Measurements from ENCODE around the gene THAP10. TPM values are rescaled to one million over a fixed set of nuclear protein-coding genes. Genes with fewer than 3 reads are reported as not detected.

The THAP10 gene
- total and polyA plus RNA-seq, 4 donors: 1.2 to 3.1 (median 2.2) TPM

DNA sequence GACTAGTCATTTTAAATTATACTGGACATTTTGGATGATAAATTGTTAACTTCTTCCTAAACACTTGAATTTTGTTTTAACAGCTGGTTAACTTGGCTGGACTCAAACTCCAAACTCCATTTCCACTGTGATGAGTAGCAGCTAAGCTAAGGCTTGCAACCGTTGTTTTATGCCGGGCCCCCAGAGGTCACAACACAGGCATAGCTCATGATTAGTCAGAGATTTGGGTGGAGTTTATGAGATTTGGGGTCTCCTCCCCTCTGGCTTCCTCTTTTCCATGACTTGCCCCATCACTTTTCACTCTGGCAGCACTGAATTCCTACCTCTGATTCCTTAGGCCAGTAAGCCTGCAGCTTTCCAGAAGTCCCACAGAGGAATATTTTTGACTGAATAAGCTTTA is 12.8 kb downstream of the THAP10 start:
- Histone ChIP-seq H3K36me3 (ENCODE audit: control insufficient read depth in 4 of 4, insufficient read depth in 4 of 4, low read length in 4 of 4) (no peaks in the 10 kb centered on the region), H3K9ac (ENCODE audit: insufficient read depth in 1 of 2, low read length in 2 of 2) (no peak overlapping the region), H3K27me3 (ENCODE audit: control insufficient read depth in 3 of 3, insufficient read depth in 3 of 3, low read length in 2 of 3) (no peaks in the 10 kb centered on the region), H3K4me3 (no peak overlapping the region), H3K4me1 (ENCODE audit: control insufficient read depth in 5 of 5, insufficient read depth in 5 of 5, low read length in 5 of 5) (peaks cover 0 to 3% (median 0%) of the 10 kb centered on the region in 5 donors), H3K9me3 (ENCODE audit: control insufficient read depth in 4 of 4, insufficient read depth in 3 of 4, low read length in 3 of 4) (no peaks in the 10 kb centered on the region), H3K27ac (ENCODE audit: low read depth in 1 of 2, low read length in 1 of 2) (no peak overlapping the region)
- WGBS, 2 donors: 78 to 87% methylated on average over 2 of the region's 2 CpGs
- DNase-seq (no peak), ATAC-seq (ENCODE audit: insufficient read depth, low FRiP score) (no peak)
- TF ChIP-seq, protein P1, sequence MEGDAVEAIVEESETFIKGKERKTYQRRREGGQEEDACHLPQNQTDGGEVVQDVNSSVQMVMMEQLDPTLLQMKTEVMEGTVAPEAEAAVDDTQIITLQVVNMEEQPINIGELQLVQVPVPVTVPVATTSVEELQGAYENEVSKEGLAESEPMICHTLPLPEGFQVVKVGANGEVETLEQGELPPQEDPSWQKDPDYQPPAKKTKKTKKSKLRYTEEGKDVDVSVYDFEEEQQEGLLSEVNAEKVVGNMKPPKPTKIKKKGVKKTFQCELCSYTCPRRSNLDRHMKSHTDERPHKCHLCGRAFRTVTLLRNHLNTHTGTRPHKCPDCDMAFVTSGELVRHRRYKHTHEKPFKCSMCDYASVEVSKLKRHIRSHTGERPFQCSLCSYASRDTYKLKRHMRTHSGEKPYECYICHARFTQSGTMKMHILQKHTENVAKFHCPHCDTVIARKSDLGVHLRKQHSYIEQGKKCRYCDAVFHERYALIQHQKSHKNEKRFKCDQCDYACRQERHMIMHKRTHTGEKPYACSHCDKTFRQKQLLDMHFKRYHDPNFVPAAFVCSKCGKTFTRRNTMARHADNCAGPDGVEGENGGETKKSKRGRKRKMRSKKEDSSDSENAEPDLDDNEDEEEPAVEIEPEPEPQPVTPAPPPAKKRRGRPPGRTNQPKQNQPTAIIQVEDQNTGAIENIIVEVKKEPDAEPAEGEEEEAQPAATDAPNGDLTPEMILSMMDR (IDR thresholded peaks at IDR 0.05; ENCODE audit: control extremely low read depth, extremely low read depth): no peak

DNA sequence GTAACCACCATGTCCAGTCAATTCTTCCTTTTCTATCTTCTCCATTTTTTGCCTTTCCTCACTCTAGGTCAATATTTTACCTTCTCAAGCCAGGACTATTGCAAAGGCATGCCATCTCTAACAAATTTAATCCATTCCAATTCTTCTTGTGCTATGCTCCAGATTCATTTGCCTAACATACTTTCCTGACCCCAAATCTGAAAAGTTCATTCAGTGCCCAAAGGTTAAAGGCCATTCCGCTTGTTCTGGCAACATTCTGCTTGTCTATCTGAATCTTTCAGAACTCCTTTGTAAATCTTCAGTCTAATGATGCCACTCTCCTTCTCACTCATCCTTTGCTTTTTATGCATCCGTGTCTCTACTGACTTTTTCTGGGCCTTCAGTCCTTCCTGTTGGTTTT is 15.6 kb downstream of the THAP10 start:
- Histone ChIP-seq H3K4me1 (ENCODE audit: control insufficient read depth in 5 of 5, insufficient read depth in 5 of 5, low read length in 5 of 5) (peaks cover 0 to 3% (median 0%) of the 10 kb centered on the region in 5 donors), H3K27me3 (ENCODE audit: control insufficient read depth in 3 of 3, insufficient read depth in 3 of 3, low read length in 2 of 3) (no peaks in the 10 kb centered on the region), H3K27ac (ENCODE audit: low read depth in 1 of 2, low read length in 1 of 2) (no peak overlapping the region), H3K9ac (ENCODE audit: insufficient read depth in 1 of 2, low read length in 2 of 2) (no peak overlapping the region), H3K9me3 (ENCODE audit: control insufficient read depth in 4 of 4, insufficient read depth in 3 of 4, low read length in 3 of 4) (no peaks in the 10 kb centered on the region), H3K4me3 (no peak overlapping the region), H3K36me3 (ENCODE audit: control insufficient read depth in 4 of 4, insufficient read depth in 4 of 4, low read length in 4 of 4) (no peaks in the 10 kb centered on the region)
- 76 to 84% methylated on average over 2 of the region's 2 CpGs for WGBS, 2 donors
- TF ChIP-seq, protein P1 (IDR thresholded peaks at IDR 0.05; ENCODE audit: control extremely low read depth, extremely low read depth): no peak
- ATAC-seq (ENCODE audit: insufficient read depth, low FRiP score) (no peak), DNase-seq (no peak)

DNA sequence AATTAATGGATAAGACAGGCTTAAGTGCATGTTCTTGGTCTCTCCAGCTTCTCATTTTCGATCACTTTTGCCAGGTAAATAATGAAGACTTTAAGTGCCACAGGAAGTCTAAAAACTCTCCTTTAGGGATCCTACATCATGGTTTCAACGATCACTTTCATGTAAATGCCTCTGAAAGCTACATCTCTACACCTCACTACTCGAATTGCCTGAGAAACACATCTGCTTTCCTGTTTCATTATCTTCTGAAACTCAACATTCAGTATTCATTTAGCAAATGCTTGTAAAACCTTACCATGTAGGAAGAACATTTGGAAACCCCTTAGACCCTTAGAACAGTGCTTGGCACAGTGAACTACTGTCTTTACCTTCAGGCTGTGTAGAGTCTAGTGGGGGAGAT is 16.2 kb downstream of the THAP10 start:
- WGBS, 2 donors: 64 to 78% methylated on average over 3 of the region's 3 CpGs
- Histone ChIP-seq H3K27me3 (ENCODE audit: control insufficient read depth in 3 of 3, insufficient read depth in 3 of 3, low read length in 2 of 3) (no peaks in the 10 kb centered on the region), H3K4me1 (ENCODE audit: control insufficient read depth in 5 of 5, insufficient read depth in 5 of 5, low read length in 5 of 5) (peaks cover 0 to 3% (median 0%) of the 10 kb centered on the region in 5 donors), H3K4me3 (no peak overlapping the region), H3K27ac (ENCODE audit: low read depth in 1 of 2, low read length in 1 of 2) (no peak overlapping the region), H3K9ac (ENCODE audit: insufficient read depth in 1 of 2, low read length in 2 of 2) (no peak overlapping the region), H3K9me3 (ENCODE audit: control insufficient read depth in 4 of 4, insufficient read depth in 3 of 4, low read length in 3 of 4) (no peaks in the 10 kb centered on the region), H3K36me3 (ENCODE audit: control insufficient read depth in 4 of 4, insufficient read depth in 4 of 4, low read length in 4 of 4) (no peaks in the 10 kb centered on the region)
- TF ChIP-seq, protein P1 (IDR thresholded peaks at IDR 0.05; ENCODE audit: control extremely low read depth, extremely low read depth): no peak
- ATAC-seq (ENCODE audit: insufficient read depth, low FRiP score): no peak
- no peak for DNase-seq
